ENCODE measurements around the gene COPZ1. TPM values are rescaled to one million over a fixed set of nuclear protein-coding genes. Genes with fewer than 3 reads are reported as not detected.

Gene COPZ1
- total and polyA plus RNA-seq, 8 donors = 14.6 to 133 (median 82.4) TPM

DNA sequence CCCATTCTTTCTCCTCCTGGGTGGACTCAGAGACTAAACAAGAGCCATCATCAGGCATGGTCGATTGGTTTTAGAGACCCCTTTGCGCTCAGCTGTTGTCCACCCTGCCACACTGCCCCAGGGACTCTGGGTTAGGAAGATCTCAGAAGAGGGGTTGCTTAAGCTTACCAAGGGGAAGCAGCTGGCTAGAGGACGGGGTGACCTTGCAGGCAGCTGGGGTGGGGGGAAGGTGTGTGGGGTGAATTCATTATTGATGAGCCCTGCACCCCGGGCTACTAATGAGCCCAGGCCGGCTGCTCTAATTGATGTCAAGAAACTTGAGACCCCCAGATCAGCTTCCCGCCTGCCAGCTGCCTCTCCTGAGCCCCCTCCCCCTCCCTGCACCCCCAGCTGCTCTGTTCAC lies 68.3 kb downstream of the COPZ1 start:
- intact Hi-C loops (cut with DNase I; ENCODE audit: low total_unique reads) = no loop called here
- no peak for DNase-seq
- no peaks in the 10 kb centered on the region for H3K9me3 ChIP-seq
- no peaks in the 10 kb centered on the region for H3K27me3 ChIP-seq
- peaks cover 0 to 34% (median 17%) of the 10 kb centered on the region in 4 donors for H3K4me1 ChIP-seq
- peaks cover 30 to 55% (median 45%) of the 10 kb centered on the region in 4 donors for H3K36me3 ChIP-seq
- no peak overlapping the region for H3K27ac ChIP-seq
- 65 to 73% (median 67%) methylated on average over 6 of the region's 6 CpGs for WGBS, 5 donors
- no peak overlapping the region for H3K4me3 ChIP-seq
- TF ChIP-seq, protein P1, sequence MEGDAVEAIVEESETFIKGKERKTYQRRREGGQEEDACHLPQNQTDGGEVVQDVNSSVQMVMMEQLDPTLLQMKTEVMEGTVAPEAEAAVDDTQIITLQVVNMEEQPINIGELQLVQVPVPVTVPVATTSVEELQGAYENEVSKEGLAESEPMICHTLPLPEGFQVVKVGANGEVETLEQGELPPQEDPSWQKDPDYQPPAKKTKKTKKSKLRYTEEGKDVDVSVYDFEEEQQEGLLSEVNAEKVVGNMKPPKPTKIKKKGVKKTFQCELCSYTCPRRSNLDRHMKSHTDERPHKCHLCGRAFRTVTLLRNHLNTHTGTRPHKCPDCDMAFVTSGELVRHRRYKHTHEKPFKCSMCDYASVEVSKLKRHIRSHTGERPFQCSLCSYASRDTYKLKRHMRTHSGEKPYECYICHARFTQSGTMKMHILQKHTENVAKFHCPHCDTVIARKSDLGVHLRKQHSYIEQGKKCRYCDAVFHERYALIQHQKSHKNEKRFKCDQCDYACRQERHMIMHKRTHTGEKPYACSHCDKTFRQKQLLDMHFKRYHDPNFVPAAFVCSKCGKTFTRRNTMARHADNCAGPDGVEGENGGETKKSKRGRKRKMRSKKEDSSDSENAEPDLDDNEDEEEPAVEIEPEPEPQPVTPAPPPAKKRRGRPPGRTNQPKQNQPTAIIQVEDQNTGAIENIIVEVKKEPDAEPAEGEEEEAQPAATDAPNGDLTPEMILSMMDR (IDR thresholded peaks at IDR 0.05) = no peak
- TF ChIP-seq POLR2AphosphoS5 (IDR thresholded peaks at IDR 0.05) = no peak
- TF ChIP-seq POLR2A (IDR thresholded peaks at IDR 0.05) = no peak
- TF ChIP-seq EP300 (IDR thresholded peaks at IDR 0.05) = no peak

DNA sequence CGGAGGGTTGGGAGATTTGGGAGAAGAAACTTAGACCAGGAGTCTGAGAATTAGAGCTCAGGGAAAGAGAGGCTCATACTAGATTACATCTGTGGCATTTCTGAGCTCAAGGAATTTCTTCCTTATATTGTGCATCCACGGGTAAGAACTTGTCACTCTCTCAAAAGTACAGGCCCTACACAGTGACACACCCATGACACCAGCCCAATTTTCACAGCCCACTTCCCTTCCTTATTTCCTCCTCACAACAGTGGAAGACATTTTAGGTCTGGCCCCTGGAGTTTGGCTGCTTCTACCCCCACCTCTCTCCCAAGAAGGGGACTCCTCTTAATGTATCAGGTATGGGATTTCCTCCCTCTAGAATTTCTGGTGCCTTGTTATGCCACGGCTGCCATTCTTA lies 68.8 kb downstream of the COPZ1 start:
- no peak for TF ChIP-seq EP300 (IDR thresholded peaks at IDR 0.05)
- TF ChIP-seq, protein P1 (IDR thresholded peaks at IDR 0.05) = no peak
- no peak for TF ChIP-seq POLR2A (IDR thresholded peaks at IDR 0.05)
- TF ChIP-seq POLR2AphosphoS5 (IDR thresholded peaks at IDR 0.05) = no peak

DNA sequence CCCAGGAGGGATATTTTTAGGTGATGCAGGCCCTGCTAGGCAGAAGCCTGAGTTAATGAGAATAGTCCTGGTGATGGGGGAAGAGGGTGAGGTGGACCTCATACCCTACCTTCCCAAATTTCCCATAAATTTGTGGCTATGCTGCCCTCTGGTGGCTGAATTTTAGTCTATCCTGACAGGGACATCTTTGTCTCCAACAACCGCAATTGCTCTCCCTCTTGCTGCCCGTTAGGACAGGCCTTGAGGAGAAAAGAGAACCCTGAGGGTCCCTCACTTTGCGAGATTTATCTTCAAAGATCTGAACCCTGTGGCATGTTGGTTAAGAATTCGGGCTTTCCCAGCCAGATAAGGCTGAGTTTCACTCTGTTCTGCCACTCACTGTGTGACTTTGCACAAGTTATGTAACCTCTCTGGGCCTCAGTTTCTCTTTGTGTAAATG lies 69.4 kb downstream of the COPZ1 start:
- H3K27me3 ChIP-seq = no peaks in the 10 kb centered on the region
- 16 to 28% (median 23%) methylated on average over 4 of the region's 4 CpGs for WGBS, 5 donors
- no peaks in the 10 kb centered on the region for H3K9me3 ChIP-seq
- no peak overlapping the region for H3K4me3 ChIP-seq
- TF ChIP-seq, protein P1 (IDR thresholded peaks at IDR 0.05) = peak in 5 of 7 experiments; percentile 31 to 68 (median 51)
- no peak for TF ChIP-seq POLR2A (IDR thresholded peaks at IDR 0.05)
- H3K36me3 ChIP-seq = peaks cover 40 to 66% (median 55%) of the 10 kb centered on the region in 4 donors
- intact Hi-C loops (cut with DNase I; ENCODE audit: low total_unique reads) = no loop called here
- H3K27ac ChIP-seq = no peak overlapping the region
- peak; percentile 56 to 71 for DNase-seq
- H3K4me1 ChIP-seq = peaks cover 0 to 33% (median 15%) of the 10 kb centered on the region in 4 donors

More for the DNA sequence above, 68.8 kb downstream of the COPZ1 start:
- H3K36me3 ChIP-seq = peaks cover 36 to 60% (median 50%) of the 10 kb centered on the region in 4 donors
- no peaks in the 10 kb centered on the region for H3K27me3 ChIP-seq
- no peak overlapping the region for H3K27ac ChIP-seq
- intact Hi-C loops (cut with DNase I; ENCODE audit: low total_unique reads) = no loop called here
- WGBS, 5 donors = 56 to 67% (median 62%) methylated on average over 3 of the region's 3 CpGs
- no peaks in the 10 kb centered on the region for H3K9me3 ChIP-seq
- no peak overlapping the region for H3K4me3 ChIP-seq
- H3K4me1 ChIP-seq = peaks cover 0 to 33% (median 15%) of the 10 kb centered on the region in 4 donors
- DNase-seq = no peak

DNA sequence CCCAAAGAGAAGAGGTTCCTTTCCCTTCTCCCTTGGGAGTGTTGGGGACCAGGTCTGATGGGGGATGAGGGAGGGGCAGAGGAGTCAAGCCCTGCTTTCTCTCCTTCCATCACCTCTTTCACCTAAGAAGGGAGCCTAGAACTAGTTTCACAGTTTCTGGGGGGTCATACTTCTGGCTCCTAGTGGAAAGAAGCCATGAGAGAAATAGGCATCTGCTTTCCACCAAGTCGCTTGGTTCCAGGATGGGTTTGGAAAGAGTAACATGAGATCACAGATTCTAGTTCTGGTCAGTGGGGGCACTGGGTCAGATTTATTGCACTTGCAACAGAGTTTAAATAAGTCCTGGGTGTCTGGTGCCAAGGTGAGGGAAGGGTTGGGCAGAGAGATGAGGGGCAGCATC lies 70.1 kb downstream of the COPZ1 start:
- intact Hi-C loops (cut with DNase I; ENCODE audit: low total_unique reads) = no loop called here
- Histone ChIP-seq H3K4me1 (peaks cover 0 to 33% (median 15%) of the 10 kb centered on the region in 4 donors), H3K4me3 (no peak overlapping the region), H3K9me3 (no peaks in the 10 kb centered on the region), H3K27ac (no peak overlapping the region), H3K27me3 (no peaks in the 10 kb centered on the region), H3K36me3 (peaks cover 41 to 72% (median 62%) of the 10 kb centered on the region in 4 donors)
- TF ChIP-seq POLR2AphosphoS5 (IDR thresholded peaks at IDR 0.05) = no peak
- no peak for TF ChIP-seq POLR2A (IDR thresholded peaks at IDR 0.05)
- TF ChIP-seq EP300 (IDR thresholded peaks at IDR 0.05) = no peak
- TF ChIP-seq, protein P1 (IDR thresholded peaks at IDR 0.05) = no peak
- WGBS, 5 donors = 86 to 96% (median 92%) methylated on average over 1 of the region's 1 CpG
- DNase-seq = no peak

All from stomach (tissue), 9 donors.